ENCODE results near the gene CREB5.

The CREB5 gene

DNA sequence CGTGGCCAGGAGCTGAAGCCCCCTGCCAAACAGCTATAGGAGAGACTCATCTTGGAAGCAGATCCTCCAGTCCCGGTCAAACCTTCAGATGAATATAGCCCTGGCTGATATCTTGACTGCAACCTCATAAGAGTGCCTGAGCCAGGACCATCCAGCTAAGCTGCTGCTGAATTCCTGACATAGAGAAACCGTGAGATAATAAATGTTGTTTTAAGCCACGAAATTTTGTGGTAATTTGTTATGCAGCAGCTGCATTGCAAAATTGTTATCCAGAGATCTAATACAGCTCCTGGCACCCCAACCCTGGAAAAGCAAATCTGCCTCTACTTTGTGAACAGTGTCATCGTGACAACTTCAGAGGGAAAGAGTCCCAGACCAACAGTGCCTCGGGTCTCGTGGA lies 119.9 kb downstream of the CREB5 start:
- TF ChIP-seq POLR2AphosphoS5 (IDR thresholded peaks at IDR 0.05; ENCODE audit: low read depth, low read length): no peak
- TF ChIP-seq, protein P1, sequence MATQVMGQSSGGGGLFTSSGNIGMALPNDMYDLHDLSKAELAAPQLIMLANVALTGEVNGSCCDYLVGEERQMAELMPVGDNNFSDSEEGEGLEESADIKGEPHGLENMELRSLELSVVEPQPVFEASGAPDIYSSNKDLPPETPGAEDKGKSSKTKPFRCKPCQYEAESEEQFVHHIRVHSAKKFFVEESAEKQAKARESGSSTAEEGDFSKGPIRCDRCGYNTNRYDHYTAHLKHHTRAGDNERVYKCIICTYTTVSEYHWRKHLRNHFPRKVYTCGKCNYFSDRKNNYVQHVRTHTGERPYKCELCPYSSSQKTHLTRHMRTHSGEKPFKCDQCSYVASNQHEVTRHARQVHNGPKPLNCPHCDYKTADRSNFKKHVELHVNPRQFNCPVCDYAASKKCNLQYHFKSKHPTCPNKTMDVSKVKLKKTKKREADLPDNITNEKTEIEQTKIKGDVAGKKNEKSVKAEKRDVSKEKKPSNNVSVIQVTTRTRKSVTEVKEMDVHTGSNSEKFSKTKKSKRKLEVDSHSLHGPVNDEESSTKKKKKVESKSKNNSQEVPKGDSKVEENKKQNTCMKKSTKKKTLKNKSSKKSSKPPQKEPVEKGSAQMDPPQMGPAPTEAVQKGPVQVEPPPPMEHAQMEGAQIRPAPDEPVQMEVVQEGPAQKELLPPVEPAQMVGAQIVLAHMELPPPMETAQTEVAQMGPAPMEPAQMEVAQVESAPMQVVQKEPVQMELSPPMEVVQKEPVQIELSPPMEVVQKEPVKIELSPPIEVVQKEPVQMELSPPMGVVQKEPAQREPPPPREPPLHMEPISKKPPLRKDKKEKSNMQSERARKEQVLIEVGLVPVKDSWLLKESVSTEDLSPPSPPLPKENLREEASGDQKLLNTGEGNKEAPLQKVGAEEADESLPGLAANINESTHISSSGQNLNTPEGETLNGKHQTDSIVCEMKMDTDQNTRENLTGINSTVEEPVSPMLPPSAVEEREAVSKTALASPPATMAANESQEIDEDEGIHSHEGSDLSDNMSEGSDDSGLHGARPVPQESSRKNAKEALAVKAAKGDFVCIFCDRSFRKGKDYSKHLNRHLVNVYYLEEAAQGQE (IDR thresholded peaks at IDR 0.05; ENCODE audit: insufficient read depth in 1 of 2, low read depth in 2 of 2, low read length in 2 of 2): no peak
- no peak for TF ChIP-seq FOXP2 (optimal IDR thresholded peaks at IDR 0.05; ENCODE audit: borderline replicate concordance, extremely low read depth, extremely low read length, insufficient read depth)
- no peak for TF ChIP-seq SIN3A (IDR thresholded peaks at IDR 0.05; ENCODE audit: borderline replicate concordance, insufficient read depth, low read length)
- no peak for TF ChIP-seq TAF1 (IDR thresholded peaks at IDR 0.05; ENCODE audit: borderline replicate concordance, insufficient read depth, low read length)

DNA sequence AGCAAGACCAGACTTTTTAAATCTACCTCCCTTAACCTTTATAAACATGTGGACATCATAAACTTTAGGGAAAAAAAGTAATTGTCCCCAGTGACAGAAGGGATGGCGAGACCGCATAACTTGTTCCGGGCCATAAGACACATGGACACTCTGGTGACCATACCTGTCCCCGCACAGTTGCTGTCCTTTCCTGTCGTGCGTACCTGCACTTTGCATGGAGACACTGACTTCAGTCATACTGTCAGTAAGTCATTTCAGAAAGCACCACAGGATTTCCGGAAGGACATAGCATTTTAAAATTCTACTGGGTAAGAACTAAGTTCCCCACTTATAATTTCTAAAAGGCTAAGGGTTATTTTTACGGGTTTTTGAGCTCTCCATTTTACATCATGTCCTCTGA lies 120.9 kb downstream of the CREB5 start:
- no peak for TF ChIP-seq TAF1 (IDR thresholded peaks at IDR 0.05; ENCODE audit: borderline replicate concordance, insufficient read depth, low read length)
- TF ChIP-seq, protein P1 (IDR thresholded peaks at IDR 0.05; ENCODE audit: insufficient read depth in 1 of 2, low read depth in 2 of 2, low read length in 2 of 2): no peak
- no peak for TF ChIP-seq FOXP2 (optimal IDR thresholded peaks at IDR 0.05; ENCODE audit: borderline replicate concordance, extremely low read depth, extremely low read length, insufficient read depth)
- TF ChIP-seq SIN3A (IDR thresholded peaks at IDR 0.05; ENCODE audit: borderline replicate concordance, insufficient read depth, low read length): no peak
- TF ChIP-seq POLR2AphosphoS5 (IDR thresholded peaks at IDR 0.05; ENCODE audit: low read depth, low read length): no peak

DNA sequence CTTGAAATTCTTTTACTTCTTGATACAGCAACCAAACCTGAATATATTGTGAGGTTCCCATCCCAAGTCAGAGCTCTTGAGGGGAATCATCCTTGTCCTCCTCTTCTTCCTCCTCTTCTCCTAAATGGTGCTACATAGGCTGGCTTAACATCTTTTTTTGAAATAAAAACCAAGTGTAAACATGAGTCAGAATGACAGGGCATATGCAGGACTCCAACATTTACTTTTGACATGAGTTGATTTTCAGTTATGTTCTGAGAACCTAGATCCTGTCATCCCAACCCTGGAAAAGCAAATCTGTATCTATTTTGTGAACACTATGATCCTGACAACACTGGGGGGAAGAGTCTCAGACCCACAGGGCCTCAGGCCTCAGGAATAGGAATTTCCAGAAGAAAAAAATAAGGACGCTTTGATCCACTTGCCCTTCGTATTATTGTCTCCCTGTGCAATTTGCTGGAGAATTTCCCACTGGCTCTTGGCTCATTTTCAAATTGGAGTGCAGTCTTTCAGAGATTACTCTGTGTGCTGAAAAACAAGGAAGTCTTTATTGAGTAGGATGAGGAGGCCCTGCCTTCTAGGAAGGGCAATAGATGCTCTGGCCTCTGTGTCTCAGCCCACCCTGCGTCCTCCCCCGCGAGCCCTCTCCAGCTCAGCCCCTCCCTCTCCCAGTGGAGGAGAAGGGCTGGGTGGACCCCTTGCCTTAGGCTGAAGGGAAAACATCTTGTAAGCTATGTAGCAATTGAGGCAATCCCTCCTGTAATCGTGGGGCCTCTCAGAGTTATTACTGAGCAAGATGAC lies 121.6 kb downstream of the CREB5 start:
- no peak for TF ChIP-seq POLR2AphosphoS5 (IDR thresholded peaks at IDR 0.05; ENCODE audit: low read depth, low read length)
- TF ChIP-seq TAF1 (IDR thresholded peaks at IDR 0.05; ENCODE audit: borderline replicate concordance, insufficient read depth, low read length): no peak
- no peak for TF ChIP-seq FOXP2 (optimal IDR thresholded peaks at IDR 0.05; ENCODE audit: borderline replicate concordance, extremely low read depth, extremely low read length, insufficient read depth)
- TF ChIP-seq, protein P1 (IDR thresholded peaks at IDR 0.05; ENCODE audit: insufficient read depth in 1 of 2, low read depth in 2 of 2, low read length in 2 of 2): no peak
- TF ChIP-seq SIN3A (IDR thresholded peaks at IDR 0.05; ENCODE audit: borderline replicate concordance, insufficient read depth, low read length): no peak

DNA sequence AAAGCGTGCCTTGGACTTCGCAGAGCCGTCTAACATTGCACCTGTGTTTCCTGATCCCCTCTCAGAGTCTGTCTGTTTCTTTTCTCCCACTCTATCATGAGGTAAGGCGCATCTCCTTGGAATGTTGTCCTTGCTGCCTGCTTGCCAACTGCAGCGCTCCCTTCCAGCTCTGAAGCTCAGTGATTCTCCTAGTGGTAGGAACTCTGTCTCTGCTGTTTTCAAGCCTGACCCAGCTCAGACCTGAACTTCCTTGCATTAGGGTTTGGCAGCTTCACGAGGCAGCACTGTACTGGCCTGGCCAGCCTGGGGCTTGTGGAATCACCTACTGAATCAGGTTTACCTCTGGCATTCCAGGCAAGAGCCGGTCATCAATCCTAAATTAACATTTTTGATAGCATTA lies 123.9 kb downstream of the CREB5 start:
- no peak for TF ChIP-seq POLR2AphosphoS5 (IDR thresholded peaks at IDR 0.05; ENCODE audit: low read depth, low read length)
- no peak for TF ChIP-seq TAF1 (IDR thresholded peaks at IDR 0.05; ENCODE audit: borderline replicate concordance, insufficient read depth, low read length)
- TF ChIP-seq SIN3A (IDR thresholded peaks at IDR 0.05; ENCODE audit: borderline replicate concordance, insufficient read depth, low read length): no peak
- no peak for TF ChIP-seq FOXP2 (optimal IDR thresholded peaks at IDR 0.05; ENCODE audit: borderline replicate concordance, extremely low read depth, extremely low read length, insufficient read depth)
- TF ChIP-seq, protein P1 (IDR thresholded peaks at IDR 0.05; ENCODE audit: insufficient read depth in 1 of 2, low read depth in 2 of 2, low read length in 2 of 2): no peak
